ENCODE measurements around the gene GPR162. TPM values are rescaled to one million over a fixed set of nuclear protein-coding genes. Genes with fewer than 3 reads are reported as not detected.

The GPR162 gene
- total RNA-seq, 4 donors from 2014 or later = 1.3 to 2.3 (median 1.5) TPM; not detected in 1

- Histone ChIP-seq H3K4me3 (no peak overlapping the region), H3K4me1 (peaks cover 7 to 20% (median 7%) of the 10 kb centered on the region in 3 donors), H3K36me3 (no peaks in the 10 kb centered on the region), H3K27ac (no peak overlapping the region), H3K9me3 (no peaks in the 10 kb centered on the region), H3K27me3 (peaks cover 0 to 42% (median 0%) of the 10 kb centered on the region in 4 donors)
- WGBS, 2 donors = 81 to 91% methylated on average over 20 of the region's 20 CpGs
- intact Hi-C loops (cut with DNase I) = no loop called here
- no peak for TF ChIP-seq CTCF (IDR thresholded peaks at IDR 0.05)
- TF ChIP-seq POLR2A (IDR thresholded peaks at IDR 0.05) = no peak
- no peak for DNase-seq
These were observed 3.9 kb upstream of the GPR162 start for GRCh38 chr12:6817662-6818157.

- TF ChIP-seq POLR2A (IDR thresholded peaks at IDR 0.05) = no peak
- no peak for TF ChIP-seq CTCF (IDR thresholded peaks at IDR 0.05)
- DNase-seq = no peak
- H3K27me3 ChIP-seq = peaks cover 0 to 47% (median under 1%) of the 10 kb centered on the region in 4 donors
- 75 to 88% methylated on average over 6 to 7 of the region's 10 CpGs for WGBS, 2 donors
- no peaks in the 10 kb centered on the region for H3K9me3 ChIP-seq
- H3K4me3 ChIP-seq = no peak overlapping the region
- H3K27ac ChIP-seq = no peak overlapping the region
- peaks cover 7 to 21% (median 7%) of the 10 kb centered on the region in 3 donors for H3K4me1 ChIP-seq
- intact Hi-C loops (cut with DNase I) = no loop called here
- H3K36me3 ChIP-seq = no peaks in the 10 kb centered on the region
These were observed 3.4 kb upstream of the GPR162 start for GRCh38 chr12:6818222-6818621.

GRCh38 chr12:6818645-6819044, 3.0 kb upstream of the GPR162 start:
- intact Hi-C loops (cut with DNase I) = no loop called here
- no peak for DNase-seq
- Histone ChIP-seq H3K27ac (no peak overlapping the region), H3K4me3 (no peak overlapping the region), H3K9me3 (no peaks in the 10 kb centered on the region), H3K36me3 (no peaks in the 10 kb centered on the region), H3K27me3 (peaks cover 0 to 51% (median 3%) of the 10 kb centered on the region in 4 donors), H3K4me1 (peaks cover 7 to 21% (median 7%) of the 10 kb centered on the region in 3 donors)
- TF ChIP-seq CTCF (IDR thresholded peaks at IDR 0.05) (no peak), POLR2A (IDR thresholded peaks at IDR 0.05) (no peak)
- WGBS, 2 donors = 100% methylated on average over 1 of the region's 5 CpGs

- no peak for DNase-seq
- no peak overlapping the region for H3K27ac ChIP-seq
- intact Hi-C loops (cut with DNase I) = no loop called here
- TF ChIP-seq CTCF (IDR thresholded peaks at IDR 0.05) = no peak
- H3K27me3 ChIP-seq = peaks cover 0 to 51% (median 5%) of the 10 kb centered on the region in 4 donors
- H3K9me3 ChIP-seq = no peaks in the 10 kb centered on the region
- WGBS, 2 donors = 85 to 87% methylated on average over 12 to 13 of the region's 13 CpGs
- no peak overlapping the region for H3K4me3 ChIP-seq
- no peaks in the 10 kb centered on the region for H3K36me3 ChIP-seq
- peaks cover 7 to 21% (median 7%) of the 10 kb centered on the region in 3 donors for H3K4me1 ChIP-seq
These were observed 2.3 kb upstream of the GPR162 start for GRCh38 chr12:6819106-6820030.

- peaks cover 0 to 52% (median 5%) of the 10 kb centered on the region in 4 donors for H3K27me3 ChIP-seq
- TF ChIP-seq CTCF (IDR thresholded peaks at IDR 0.05) (no peak), POLR2A (IDR thresholded peaks at IDR 0.05) (no peak)
- H3K4me3 ChIP-seq = no peak overlapping the region
- H3K27ac ChIP-seq = no peak overlapping the region
- peaks cover 7 to 25% (median 7%) of the 10 kb centered on the region in 3 donors for H3K4me1 ChIP-seq
- 74 to 96% methylated on average over 2 to 3 of the region's 5 CpGs for WGBS, 2 donors
- H3K36me3 ChIP-seq = no peaks in the 10 kb centered on the region
- intact Hi-C loops (cut with DNase I) = no loop called here
- H3K9me3 ChIP-seq = no peaks in the 10 kb centered on the region
- DNase-seq = no peak
These were observed 1.5 kb upstream of the GPR162 start for GRCh38 chr12:6820166-6820565.

Measured in esophagus squamous epithelium (tissue), 5 donors.